ENCODE measurements around the gene CHIT1. TPM values are rescaled to one million over a fixed set of nuclear protein-coding genes. Genes with fewer than 3 reads are reported as not detected.

Gene CHIT1
- total RNA-seq, 2 experiments from 2014 or later, result 0.58 to 1.1 TPM

DNA sequence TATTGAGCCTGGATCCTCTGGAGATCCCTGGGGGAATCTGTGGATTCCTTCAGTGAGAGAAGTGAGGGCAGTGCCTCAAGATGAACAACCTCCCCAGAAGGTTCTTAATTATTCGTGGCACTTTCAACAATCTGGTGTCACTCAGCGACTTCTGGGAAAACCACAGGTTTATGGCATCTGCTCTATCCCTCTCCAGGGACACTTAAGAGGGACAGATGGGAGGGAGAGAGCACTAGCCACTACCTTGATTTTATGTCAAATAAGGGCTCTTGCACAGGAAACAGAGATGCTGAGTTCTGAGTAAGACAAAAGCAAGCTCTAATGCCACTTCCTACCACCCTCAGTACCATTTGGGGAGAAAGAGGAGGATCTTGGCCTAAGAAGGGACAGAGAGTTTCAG, 21.7 kb downstream of the CHIT1 start:
- POLR2A ChIA-PET, result no interaction called here
- no peaks in the 10 kb centered on the region for H3K4me1 Mint-ChIP-seq (ENCODE audit: low read depth)
- H3K27ac ChIP-seq (ENCODE audit: low read depth in 1 of 2, low read length in 2 of 2), result no peak overlapping the region
- no peaks in the 10 kb centered on the region for H3K4me1 ChIP-seq (ENCODE audit: insufficient read depth, low read length)
- no peak overlapping the region for H3K27ac Mint-ChIP-seq
- no peak overlapping the region for H3K4me3 ChIP-seq (ENCODE audit: low read length)
- no peak for DNase-seq
- H3K9me3 Mint-ChIP-seq, result no peaks in the 10 kb centered on the region
- H3K27me3 ChIP-seq (ENCODE audit: control insufficient read depth in 1 of 2, insufficient read depth in 2 of 2, low read length in 2 of 2), result no peaks in the 10 kb centered on the region
- ATAC-seq (ENCODE audit: poor library complexity), result no peak
- H3K27me3 Mint-ChIP-seq, result no peaks in the 10 kb centered on the region
- TF ChIP-seq, protein P1, sequence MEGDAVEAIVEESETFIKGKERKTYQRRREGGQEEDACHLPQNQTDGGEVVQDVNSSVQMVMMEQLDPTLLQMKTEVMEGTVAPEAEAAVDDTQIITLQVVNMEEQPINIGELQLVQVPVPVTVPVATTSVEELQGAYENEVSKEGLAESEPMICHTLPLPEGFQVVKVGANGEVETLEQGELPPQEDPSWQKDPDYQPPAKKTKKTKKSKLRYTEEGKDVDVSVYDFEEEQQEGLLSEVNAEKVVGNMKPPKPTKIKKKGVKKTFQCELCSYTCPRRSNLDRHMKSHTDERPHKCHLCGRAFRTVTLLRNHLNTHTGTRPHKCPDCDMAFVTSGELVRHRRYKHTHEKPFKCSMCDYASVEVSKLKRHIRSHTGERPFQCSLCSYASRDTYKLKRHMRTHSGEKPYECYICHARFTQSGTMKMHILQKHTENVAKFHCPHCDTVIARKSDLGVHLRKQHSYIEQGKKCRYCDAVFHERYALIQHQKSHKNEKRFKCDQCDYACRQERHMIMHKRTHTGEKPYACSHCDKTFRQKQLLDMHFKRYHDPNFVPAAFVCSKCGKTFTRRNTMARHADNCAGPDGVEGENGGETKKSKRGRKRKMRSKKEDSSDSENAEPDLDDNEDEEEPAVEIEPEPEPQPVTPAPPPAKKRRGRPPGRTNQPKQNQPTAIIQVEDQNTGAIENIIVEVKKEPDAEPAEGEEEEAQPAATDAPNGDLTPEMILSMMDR (IDR thresholded peaks at IDR 0.05), result no peak
- CTCF ChIA-PET, result no interaction called here
- H3K9me3 ChIP-seq (ENCODE audit: control insufficient read depth in 1 of 2, insufficient read depth in 1 of 2, low read length in 2 of 2), result no peaks in the 10 kb centered on the region
- H3K4me3 Mint-ChIP-seq, result no peak overlapping the region
- intact Hi-C loops (cut with DNase I, micrococcal nuclease), result loop anchor here in 1 of 2 experiments (5.0 kb wide), 1 partner anchor 1040 kb away; no protein-coding TSS in a partner anchor
- H3K36me3 ChIP-seq (ENCODE audit: insufficient read depth, low read length), result no peaks in the 10 kb centered on the region
- no peaks in the 10 kb centered on the region for H3K36me3 Mint-ChIP-seq (ENCODE audit: low read depth)

DNA sequence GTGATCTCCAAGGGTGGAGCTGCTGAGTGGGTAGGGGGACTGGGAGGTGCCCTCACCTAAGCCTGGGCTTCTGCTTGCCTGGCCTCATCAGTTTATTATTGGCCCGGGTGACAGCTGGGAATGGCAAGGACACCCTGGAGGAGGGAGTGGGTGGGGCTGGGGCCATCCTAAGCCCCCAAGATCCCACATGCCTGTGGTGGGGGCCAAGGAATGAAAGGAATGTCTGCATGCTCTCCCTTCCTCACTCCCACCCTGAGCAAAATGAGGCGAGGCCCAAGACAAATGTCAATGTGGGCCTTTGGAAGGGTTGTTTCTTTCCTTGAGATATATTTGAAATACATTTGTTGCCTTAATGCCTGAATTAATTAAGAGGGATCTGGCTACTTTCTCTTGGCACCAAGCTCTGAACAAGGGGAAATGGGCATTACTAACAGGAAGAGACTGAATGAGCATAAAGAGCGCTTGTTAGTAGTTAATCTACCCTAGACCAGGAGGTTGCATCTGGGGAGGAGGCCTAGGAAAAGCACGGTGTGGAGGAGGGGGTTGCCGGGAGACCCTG, 23.3 kb downstream of the CHIT1 start:
- Histone ChIP-seq H3K27me3 (ENCODE audit: control insufficient read depth in 1 of 2, insufficient read depth in 2 of 2, low read length in 2 of 2) (no peaks in the 10 kb centered on the region), H3K36me3 (ENCODE audit: insufficient read depth, low read length) (no peaks in the 10 kb centered on the region), H3K4me3 (ENCODE audit: low read length) (no peak overlapping the region), H3K4me1 (ENCODE audit: insufficient read depth, low read length) (no peaks in the 10 kb centered on the region), H3K27ac (ENCODE audit: low read depth in 1 of 2, low read length in 2 of 2) (no peak overlapping the region), H3K9me3 (ENCODE audit: control insufficient read depth in 1 of 2, insufficient read depth in 1 of 2, low read length in 2 of 2) (no peaks in the 10 kb centered on the region)
- intact Hi-C loops (cut with DNase I, micrococcal nuclease), result loop anchor here in 1 of 2 experiments (5.0 kb wide), 1 partner anchor 1041 kb away; no protein-coding TSS in a partner anchor
- Mint-ChIP-seq H3K27me3 (no peaks in the 10 kb centered on the region), H3K4me3 (no peak overlapping the region), H3K36me3 (ENCODE audit: low read depth) (no peaks in the 10 kb centered on the region), H3K4me1 (ENCODE audit: low read depth) (no peaks in the 10 kb centered on the region), H3K9me3 (no peaks in the 10 kb centered on the region), H3K27ac (no peak overlapping the region)
- ChIA-PET CTCF (interaction anchor here (0.9 kb wide), 1 partner anchor 10 kb away, joined by 3 read pairs; no protein-coding TSS in a partner anchor), POLR2A (no interaction called here)
- no peak for DNase-seq
- no peak for ATAC-seq (ENCODE audit: poor library complexity)
- TF ChIP-seq, protein P1 (IDR thresholded peaks at IDR 0.05), result no peak

DNA sequence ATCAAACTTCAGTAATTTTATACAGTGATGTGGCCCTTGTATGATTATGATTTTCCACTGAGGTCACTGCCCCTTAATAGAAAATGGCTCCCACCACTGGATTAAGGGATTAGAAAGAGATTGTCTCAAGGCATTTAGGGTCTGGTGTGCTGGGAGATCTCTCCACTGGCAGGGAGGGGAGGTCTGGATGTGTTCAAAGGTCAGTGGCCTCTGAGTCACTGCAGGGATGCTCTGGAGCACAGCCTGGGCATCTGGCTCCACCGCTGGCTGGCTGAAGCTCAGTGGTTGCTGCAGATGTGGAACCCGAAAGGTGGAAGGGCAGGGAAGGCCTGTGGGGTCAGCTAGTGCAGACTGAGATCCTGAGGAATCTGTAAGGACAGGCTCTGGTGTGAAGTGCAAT, 24.7 kb downstream of the CHIT1 start:
- intact Hi-C loops (cut with DNase I, micrococcal nuclease), result loop anchor here in 1 of 2 experiments (5.0 kb wide), 1 partner anchor 1043 kb away; no protein-coding TSS in a partner anchor
- no peaks in the 10 kb centered on the region for H3K9me3 ChIP-seq (ENCODE audit: control insufficient read depth in 1 of 2, insufficient read depth in 1 of 2, low read length in 2 of 2)
- TF ChIP-seq, protein P1 (IDR thresholded peaks at IDR 0.05), result no peak
- ChIA-PET POLR2A (no interaction called here), CTCF (interaction anchor here (1.2 kb wide), 1 partner anchor 165 kb away, joined by 3 read pairs; no protein-coding TSS in a partner anchor)
- no peak overlapping the region for H3K27ac ChIP-seq (ENCODE audit: low read depth in 1 of 2, low read length in 2 of 2)
- DNase-seq (no peak), ATAC-seq (ENCODE audit: poor library complexity) (no peak)
- Mint-ChIP-seq H3K36me3 (ENCODE audit: low read depth) (no peaks in the 10 kb centered on the region), H3K27ac (no peak overlapping the region), H3K4me3 (no peak overlapping the region), H3K9me3 (no peaks in the 10 kb centered on the region), H3K27me3 (no peaks in the 10 kb centered on the region), H3K4me1 (ENCODE audit: low read depth) (no peaks in the 10 kb centered on the region)
- H3K4me3 ChIP-seq (ENCODE audit: low read length), result no peak overlapping the region
- H3K4me1 ChIP-seq (ENCODE audit: insufficient read depth, low read length), result no peaks in the 10 kb centered on the region
- no peaks in the 10 kb centered on the region for H3K27me3 ChIP-seq (ENCODE audit: control insufficient read depth in 1 of 2, insufficient read depth in 2 of 2, low read length in 2 of 2)
- H3K36me3 ChIP-seq (ENCODE audit: insufficient read depth, low read length), result no peaks in the 10 kb centered on the region
